Measurements from ENCODE around the gene ZBTB5.
"Not testable (repeated sequence)": the region's sequence is repeated elsewhere in the genome, so short reads cannot be mapped to it uniquely, and the experiment has no call there.

ZBTB5 gene

DNA sequence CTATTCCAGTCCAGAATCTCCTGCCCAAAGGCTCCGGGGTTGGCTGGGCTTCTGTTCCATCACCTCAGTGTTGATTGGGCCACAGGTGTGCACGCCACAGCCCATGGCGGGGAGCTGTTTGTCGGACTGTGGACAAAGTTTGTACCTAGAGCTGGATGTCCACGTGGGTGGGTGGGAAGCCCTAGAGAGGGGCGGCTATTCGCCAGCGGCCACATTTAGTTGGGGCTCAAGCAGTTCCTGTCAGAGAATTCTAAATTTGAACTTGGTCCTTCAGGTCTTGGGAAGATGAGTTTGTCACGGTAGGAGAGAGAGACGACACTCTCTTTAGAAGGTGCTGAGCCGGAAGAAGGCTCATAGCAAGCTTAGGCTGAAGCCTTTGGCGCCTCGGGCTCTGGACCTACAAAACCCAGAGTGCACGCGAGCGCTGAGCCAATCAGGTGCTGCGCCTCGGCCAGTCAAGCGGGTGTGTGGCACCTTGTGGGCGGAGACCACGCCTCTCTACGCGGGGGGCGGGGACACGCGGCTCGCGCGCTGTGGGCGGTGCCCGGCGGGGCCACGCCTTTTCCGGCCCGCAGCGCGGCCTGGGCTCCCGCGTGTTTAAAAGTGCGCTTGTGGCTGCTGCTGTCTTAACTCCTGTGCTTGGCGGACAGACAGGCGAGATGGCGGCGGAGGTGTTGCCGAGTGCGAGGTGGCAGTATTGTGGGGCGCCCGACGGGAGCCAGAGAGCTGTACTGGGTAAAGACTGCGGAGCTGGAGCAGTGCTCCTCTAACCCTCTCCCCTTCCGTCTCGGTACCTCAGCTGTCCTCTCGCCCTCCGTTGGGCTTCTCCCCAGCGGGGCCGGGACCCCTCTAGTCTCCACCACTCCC is 20.4 kb upstream of the ZBTB5 start, which contains the start of gene POLR1E:
TSS of gene POLR1E (plus strand) at position 560 of the 867 bp plus-strand sequence. CDS start at position 660, 100 bp downstream.
- DNase-seq: peak; percentile 99

DNA sequence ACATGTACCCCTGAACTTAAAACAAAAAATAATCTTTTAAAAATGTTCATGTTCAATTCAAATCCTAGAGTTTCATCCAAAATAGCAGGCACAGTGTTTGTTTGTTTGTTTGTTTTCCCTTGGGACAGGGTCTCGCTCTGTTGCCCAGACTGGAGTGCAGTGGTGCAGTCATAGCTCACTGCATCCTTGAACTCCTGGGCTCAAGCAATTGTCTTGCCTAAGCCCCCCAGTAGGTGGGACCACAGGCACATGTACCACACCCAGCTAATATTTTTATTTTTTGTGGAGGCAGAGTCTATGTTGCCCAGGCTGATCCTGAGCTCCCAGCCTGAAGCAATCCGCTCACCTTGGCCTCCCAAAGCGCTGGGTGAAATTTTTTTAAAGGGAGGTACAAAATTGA is 15.5 kb upstream of the ZBTB5 start:
- DNase-seq: no peak

DNA sequence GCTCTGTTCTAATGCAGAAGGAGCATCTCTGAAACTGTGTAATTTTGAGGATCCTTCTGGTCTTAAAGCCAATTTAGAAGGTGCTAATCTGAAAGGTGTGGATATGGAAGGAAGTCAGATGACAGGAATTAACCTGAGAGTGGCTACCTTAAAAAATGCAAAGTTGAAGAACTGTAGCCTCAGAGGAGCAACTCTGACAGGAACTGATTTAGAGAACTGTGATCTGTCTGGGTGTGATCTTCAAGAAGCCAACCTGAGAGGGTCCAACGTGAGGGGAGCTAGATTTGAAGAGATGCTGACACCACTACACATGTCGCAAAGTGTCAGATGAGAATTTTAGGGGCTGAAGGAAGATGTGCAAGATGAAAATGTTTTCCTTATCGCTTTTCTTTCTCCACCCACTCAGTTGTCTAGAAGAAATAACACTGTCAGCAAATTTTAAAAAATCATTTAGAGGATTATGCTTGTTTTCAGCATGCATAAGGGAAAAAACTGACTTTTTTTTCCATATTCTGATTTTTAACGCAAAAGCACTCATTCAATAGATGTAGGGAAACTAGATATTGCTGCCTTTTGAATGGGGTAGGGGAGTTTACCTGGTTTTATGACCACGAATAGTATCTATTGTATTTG is 12.9 kb upstream of the ZBTB5 start:
- not testable (repeated sequence) for DNase-seq

DNA sequence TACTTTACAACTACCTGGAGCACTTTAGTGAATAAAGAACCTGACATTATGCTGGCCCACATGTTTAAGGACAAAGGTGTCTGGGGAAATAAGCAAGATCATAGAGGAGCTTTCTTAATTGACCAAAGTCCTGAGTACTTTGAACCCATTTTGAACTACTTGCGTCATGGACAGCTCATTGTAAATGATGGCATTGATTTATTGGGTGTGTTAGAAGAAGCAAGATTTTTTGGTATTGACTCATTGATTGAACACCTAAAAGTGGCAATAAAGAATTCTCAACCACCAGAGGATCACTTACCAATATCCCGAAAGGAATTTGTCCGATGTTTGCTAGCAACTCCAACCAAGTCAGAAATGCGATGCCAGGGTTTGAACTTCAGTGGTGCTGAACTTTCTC is 12.2 kb upstream of the ZBTB5 start:
- DNase-seq: not testable (repeated sequence)

GRCh38 chr9:37476930-37477329 is 11.7 kb upstream of the ZBTB5 start:
- no peak for DNase-seq

- DNase-seq: no peak
These were observed 9.2 kb upstream of the ZBTB5 start for GRCh38 chr9:37474438-37474837.

DNA sequence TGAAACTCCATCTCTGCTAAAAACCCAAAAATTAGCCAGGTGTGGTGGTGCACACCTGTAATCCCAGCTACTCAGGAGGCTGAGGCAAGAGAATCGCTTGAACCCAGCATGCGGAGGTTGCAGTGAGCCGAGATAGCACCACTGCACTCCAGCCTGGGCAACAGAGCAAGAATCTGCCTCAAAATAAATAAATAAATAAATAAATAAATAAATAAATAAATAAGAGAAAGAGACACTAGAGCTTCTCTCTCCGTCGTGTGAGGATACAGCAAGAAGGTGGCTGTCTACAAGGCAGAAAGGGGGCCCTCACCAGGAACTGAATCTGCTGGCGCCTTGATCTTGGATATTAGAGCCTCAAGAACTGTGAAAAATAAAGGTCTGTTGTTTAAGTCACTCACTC is 8.7 kb upstream of the ZBTB5 start:
- not testable (repeated sequence) for DNase-seq

DNA sequence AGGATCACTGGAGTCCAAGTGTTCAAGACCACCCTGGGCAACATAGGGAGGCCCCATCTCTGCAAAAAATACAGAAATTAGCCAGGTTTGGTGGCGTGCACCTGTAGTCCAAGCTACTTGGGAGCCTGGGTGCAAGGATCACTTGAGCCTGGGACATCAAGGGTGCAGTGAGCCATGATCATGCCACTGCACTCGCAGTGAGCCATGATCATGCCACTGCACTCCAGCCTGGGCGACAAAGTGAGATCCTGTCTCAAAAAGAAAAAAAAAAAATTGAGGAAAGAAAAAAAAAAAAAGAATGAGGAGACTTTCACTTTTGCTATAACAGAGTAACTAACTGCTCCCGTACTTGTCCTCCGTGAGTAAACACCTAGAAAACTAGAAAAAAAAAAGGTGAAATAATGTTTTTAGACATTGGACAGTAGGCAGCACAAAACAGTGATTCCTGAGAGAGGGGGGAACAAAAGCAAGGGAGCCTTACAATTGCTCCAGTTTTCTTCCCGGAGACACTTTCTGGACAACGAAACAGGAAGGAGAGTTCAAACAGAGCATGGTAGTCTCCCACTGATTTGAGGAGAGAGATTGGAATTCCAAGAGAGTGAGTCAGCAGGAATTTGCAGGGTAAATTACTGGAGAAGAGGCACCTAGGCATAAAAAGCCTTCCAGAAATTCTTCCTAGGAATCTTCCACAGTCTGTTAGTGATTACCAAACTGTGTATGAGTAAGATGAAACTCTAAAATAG is 6.9 kb upstream of the ZBTB5 start:
- DNase-seq: no peak

GRCh38 chr9:37468620-37469019 is 3.4 kb upstream of the ZBTB5 start:
- DNase-seq: no peak

DNA sequence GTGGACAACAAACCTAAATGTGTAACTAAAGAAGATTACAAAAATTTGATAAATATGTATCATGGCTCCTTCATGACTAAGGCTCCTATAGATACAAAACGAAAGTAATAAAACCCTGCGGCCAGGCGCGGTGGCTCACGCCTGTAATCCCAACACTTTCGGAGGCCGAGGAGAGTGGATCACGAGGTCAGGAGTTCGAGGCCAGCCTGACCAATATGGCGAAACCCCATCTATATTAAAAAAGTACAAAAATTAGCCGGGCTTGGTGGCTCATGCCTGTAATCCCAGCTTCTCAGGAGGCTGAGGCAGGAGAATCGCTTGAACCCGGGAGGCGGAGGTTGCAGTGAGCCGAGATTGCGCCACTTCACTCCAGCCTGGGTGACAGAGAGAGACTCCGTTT is 2.3 kb upstream of the ZBTB5 start:
- not testable (repeated sequence) for DNase-seq

- peak; percentile 74 for DNase-seq
These were observed 923 bp upstream of the ZBTB5 start for GRCh38 chr9:37466037-37466709.

DNA sequence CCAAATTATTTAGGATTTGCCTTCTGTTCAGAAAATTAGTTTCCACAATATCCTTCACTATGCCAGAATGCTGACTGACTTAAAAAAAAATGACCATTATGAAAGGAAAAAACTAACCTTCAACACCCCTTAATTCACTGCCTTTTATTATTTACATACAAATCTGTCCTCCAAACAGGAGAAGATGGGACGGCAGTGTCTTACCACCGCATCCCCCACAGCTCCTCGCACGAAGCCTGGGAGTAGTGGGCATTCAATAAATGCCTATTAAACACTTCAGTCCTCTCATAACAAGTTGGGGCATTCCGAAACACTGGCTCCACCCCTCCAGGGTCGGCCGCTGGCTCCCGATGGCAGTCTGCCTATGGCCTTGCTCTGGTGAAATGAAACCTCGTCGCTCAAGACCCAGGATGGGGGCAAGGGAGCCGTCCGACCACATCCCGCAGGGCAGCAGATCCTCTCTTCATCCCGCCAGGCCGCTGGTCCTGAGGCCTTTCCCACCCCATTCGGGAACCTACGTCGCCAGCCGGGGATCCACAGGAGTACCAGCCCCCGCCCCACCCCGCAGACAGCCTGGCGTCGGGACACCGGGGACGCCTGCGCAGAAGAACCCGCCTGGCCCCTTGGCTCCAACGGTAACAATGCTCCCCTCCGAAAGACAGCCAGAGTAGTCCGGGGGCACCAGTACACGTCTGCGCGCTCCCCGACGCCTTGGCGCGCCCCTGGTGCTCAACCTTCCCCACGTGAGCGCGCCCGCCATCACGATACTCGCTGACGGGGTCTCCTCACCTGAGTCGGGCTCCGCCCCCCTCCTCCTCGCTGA is 613 bp downstream of the ZBTB5 start:
- peak; percentile 89 for DNase-seq

DNA sequence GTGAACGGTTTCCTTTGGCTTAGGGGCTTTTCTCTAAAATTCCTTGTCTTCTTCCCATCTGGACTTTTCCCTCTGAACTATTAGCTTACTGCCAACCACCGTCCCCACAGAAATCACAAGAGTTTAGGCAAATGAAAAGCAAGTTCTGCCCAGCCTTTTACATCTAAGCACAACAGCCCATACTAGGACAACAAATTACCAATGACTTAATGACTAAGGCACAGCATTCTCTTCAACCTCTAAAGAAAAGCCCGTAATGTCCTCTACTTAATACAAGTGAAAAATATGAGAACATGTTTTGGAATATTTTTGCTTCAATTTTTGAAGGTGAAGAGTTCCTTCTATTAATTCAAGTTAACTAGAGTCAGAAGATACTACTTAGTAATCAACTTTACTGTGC is 1.2 kb downstream of the ZBTB5 start:
- no peak for DNase-seq

- no peak for DNase-seq
These were observed 8.4 kb downstream of the ZBTB5 start for GRCh38 chr9:37456817-37457216.

DNA sequence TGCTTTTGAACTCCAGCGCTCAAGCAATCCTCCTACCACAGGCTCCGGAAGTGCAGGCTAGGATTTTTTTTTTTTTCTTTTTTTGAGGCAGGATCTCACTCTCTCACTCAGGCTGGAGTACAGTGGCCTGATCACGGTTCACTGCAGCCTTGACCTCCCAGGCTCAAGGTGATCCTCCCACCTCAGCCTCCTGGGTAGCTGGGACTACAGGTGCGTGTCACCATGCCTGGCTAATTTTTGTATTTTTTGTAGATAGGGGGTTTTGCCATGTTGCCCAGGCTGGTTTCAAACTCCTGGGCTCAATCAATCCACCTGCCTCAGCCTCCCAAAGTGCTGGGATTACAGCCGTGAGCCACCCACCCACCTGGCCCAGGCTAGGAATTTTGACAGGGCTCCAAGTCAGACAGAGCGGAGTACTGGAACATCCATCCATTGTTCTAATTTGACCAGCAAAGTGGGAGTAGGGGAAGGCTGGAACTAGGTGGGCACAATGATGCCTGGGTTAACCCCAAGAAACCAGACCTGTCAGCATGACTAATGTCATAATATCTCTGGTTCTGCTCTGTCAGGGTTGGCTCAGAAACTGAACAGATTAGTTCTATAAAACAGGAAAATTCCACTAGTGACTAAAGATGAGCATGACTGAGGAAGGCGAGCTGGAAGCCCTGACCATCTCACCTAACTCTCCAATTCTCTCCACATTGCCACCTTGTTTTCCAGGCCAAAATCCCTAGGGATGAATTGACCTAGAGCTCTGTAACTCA is 9.2 kb downstream of the ZBTB5 start:
- no peak for DNase-seq

DNA sequence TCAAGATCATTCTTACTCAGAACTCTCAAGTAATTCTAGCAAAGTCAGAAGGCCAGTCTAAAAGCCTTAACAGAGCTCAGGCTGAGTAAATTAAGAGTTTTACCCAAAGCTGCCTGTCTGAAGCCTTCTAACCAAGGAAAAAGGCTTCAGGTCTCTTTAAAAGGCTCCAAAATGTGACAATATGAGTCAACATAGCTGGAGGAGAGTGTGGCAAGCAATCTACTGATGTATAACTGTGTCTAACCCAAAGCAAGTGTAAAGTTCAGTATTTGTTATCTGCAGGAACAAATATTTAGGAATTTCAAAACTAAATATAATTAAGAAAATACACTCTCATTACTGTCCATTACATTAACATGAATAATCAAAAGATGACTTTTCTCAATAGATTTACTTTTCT is 11.0 kb downstream of the ZBTB5 start:
- DNase-seq: no peak

GRCh38 chr9:37453827-37454226 is 11.4 kb downstream of the ZBTB5 start:
- no peak for DNase-seq

DNA sequence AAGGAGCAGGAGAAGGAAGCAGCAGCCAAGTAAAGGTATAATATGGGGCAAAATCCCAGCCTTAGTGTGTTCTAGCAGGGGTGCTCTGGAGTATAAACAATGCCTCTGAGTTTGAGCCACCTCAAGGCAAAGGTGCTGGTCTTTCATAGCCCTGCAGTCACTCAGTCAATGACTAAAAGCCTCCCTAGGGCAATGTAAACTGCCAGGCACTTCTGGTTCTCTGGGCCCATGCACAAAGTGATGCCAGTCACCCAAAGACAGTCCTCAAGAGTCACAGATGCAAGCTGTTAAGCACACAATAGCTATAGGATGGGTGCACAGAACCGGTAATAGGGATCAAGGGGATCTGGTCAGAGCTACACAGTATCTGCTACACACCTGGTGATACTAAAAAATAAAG is 12.6 kb downstream of the ZBTB5 start:
- no peak for DNase-seq

DNA sequence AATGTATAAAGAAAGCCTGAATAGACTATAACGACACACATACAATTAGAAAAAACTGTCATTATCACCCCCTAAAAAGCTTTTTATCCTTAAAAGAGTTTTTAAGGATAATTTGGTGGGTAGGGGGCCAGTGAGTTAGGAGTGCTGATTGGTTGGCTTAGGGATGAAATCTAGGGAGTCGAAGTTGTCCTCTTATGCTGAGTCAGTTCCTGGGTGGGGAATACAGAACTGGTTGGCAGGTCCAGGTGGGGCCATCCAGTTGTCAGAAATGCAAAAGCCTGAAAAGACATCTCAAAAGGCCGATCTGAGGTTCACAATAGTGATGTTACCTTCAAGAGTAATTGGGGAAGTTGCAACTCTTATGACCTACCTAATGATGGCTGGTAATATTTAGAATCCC is 13.6 kb downstream of the ZBTB5 start:
- no peak for DNase-seq

GRCh38 chr9:37449862-37450632 is 15.2 kb downstream of the ZBTB5 start:
- no peak for DNase-seq

- DNase-seq: no peak
These were observed 18.1 kb downstream of the ZBTB5 start for GRCh38 chr9:37447111-37447510.
